ENCODE results near the gene HINFP.

HINFP gene

GRCh38 chr11:119149018-119149785, 27.8 kb downstream of the HINFP start, which contains the start of gene ABCG4:
TSS of gene ABCG4 (plus strand) at chr11:119149052. CDS start at chr11:119149966, 914 bp downstream.
- Histone ChIP-seq H2AFZ (ENCODE audit: low read length) (peak within 1 kb of the TSS; percentile 90), H3K4me3 (ENCODE audit: low read length, poor library complexity, severe bottlenecking) (peak within 1 kb of the TSS; percentile 74), H3K27me3 (ENCODE audit: insufficient read depth, low read length, poor library complexity, severe bottlenecking) (peaks cover 4% of the 10 kb centered on the region), H3K9me3 (ENCODE audit: insufficient read depth, low read depth, low read length) (no peaks in the 10 kb centered on the region), H3K9me2 (replicated peaks; ENCODE audit: low read depth, low read length) (no peaks in the 10 kb centered on the region), H3K79me2 (ENCODE audit: insufficient read depth, low read length) (no peaks in the 10 kb centered on the region), H3K36me3 (ENCODE audit: insufficient read depth, low read length) (no peaks in the 10 kb centered on the region), H3F3A (ENCODE audit: low read depth) (no peaks in the 10 kb centered on the region), H3K4me2 (ENCODE audit: low read depth, low read length, poor library complexity, severe bottlenecking) (peak within 1 kb of the TSS; percentile 88), H3K9ac (ENCODE audit: low read depth, low read length, poor library complexity, severe bottlenecking) (peak within 1 kb of the TSS; percentile 64), H4K20me1 (ENCODE audit: insufficient read depth, low read length, poor library complexity, severe bottlenecking) (no peaks in the 10 kb centered on the region), H3K4me1 (ENCODE audit: insufficient read depth, low read length, poor library complexity, severe bottlenecking) (peaks cover 12% of the 10 kb centered on the region)
- TF ChIP-seq EZH2phosphoT487 (IDR thresholded peaks at IDR 0.05; ENCODE audit: borderline replicate concordance) = no peak
- TF ChIP-seq, protein P1, sequence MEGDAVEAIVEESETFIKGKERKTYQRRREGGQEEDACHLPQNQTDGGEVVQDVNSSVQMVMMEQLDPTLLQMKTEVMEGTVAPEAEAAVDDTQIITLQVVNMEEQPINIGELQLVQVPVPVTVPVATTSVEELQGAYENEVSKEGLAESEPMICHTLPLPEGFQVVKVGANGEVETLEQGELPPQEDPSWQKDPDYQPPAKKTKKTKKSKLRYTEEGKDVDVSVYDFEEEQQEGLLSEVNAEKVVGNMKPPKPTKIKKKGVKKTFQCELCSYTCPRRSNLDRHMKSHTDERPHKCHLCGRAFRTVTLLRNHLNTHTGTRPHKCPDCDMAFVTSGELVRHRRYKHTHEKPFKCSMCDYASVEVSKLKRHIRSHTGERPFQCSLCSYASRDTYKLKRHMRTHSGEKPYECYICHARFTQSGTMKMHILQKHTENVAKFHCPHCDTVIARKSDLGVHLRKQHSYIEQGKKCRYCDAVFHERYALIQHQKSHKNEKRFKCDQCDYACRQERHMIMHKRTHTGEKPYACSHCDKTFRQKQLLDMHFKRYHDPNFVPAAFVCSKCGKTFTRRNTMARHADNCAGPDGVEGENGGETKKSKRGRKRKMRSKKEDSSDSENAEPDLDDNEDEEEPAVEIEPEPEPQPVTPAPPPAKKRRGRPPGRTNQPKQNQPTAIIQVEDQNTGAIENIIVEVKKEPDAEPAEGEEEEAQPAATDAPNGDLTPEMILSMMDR (conservative IDR thresholded peaks at IDR 0.05; ENCODE audit: low read length) = no peak

DNA sequence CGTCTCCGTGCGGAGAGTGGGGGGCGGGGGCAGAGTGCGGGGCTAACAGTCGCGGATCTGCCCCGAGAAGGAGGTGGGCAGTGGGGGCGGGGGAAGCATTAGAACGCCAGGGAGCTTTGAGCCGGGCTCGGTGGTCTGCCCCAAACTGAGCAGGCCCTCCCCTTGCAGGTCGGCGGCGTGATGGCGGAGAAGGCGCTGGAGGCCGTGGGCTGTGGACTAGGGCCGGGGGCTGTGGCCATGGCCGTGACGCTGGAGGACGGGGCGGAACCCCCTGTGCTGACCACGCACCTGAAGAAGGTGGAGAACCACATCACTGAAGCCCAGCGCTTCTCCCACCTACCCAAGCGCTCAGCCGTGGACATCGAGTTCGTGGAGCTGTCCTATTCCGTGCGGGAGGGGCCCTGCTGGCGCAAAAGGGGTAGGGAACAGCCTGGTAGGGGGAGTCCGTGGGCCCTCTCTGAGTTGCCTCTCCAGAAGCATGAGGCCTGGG, 28.5 kb downstream of the HINFP start:
- Histone ChIP-seq H3K4me2 (ENCODE audit: low read depth, low read length, poor library complexity, severe bottlenecking) (no peak overlapping the region), H3K9ac (ENCODE audit: low read depth, low read length, poor library complexity, severe bottlenecking) (no peak overlapping the region), H3K4me1 (ENCODE audit: insufficient read depth, low read length, poor library complexity, severe bottlenecking) (peaks cover 12% of the 10 kb centered on the region), H3K4me3 (ENCODE audit: low read length, poor library complexity, severe bottlenecking) (no peak overlapping the region), H3K36me3 (ENCODE audit: insufficient read depth, low read length) (no peaks in the 10 kb centered on the region), H3F3A (ENCODE audit: low read depth) (no peaks in the 10 kb centered on the region), H2AFZ (ENCODE audit: low read length) (no peak overlapping the region), H3K9me3 (ENCODE audit: insufficient read depth, low read depth, low read length) (no peaks in the 10 kb centered on the region), H3K9me2 (replicated peaks; ENCODE audit: low read depth, low read length) (no peaks in the 10 kb centered on the region), H4K20me1 (ENCODE audit: insufficient read depth, low read length, poor library complexity, severe bottlenecking) (no peaks in the 10 kb centered on the region), H3K79me2 (ENCODE audit: insufficient read depth, low read length) (no peaks in the 10 kb centered on the region), H3K27me3 (ENCODE audit: insufficient read depth, low read length, poor library complexity, severe bottlenecking) (peaks cover 4% of the 10 kb centered on the region)
- TF ChIP-seq, protein P1 (conservative IDR thresholded peaks at IDR 0.05; ENCODE audit: low read length) = no peak
- TF ChIP-seq EZH2phosphoT487 (IDR thresholded peaks at IDR 0.05; ENCODE audit: borderline replicate concordance) = no peak

GRCh38 chr11:119152043-119152442, 30.7 kb downstream of the HINFP start:
- Histone ChIP-seq H3K27me3 (ENCODE audit: insufficient read depth, low read length, poor library complexity, severe bottlenecking) (peaks cover 4% of the 10 kb centered on the region), H3K9me2 (replicated peaks; ENCODE audit: low read depth, low read length) (no peaks in the 10 kb centered on the region), H3K4me1 (ENCODE audit: insufficient read depth, low read length, poor library complexity, severe bottlenecking) (peaks cover 17% of the 10 kb centered on the region), H3F3A (ENCODE audit: low read depth) (no peaks in the 10 kb centered on the region), H3K79me2 (ENCODE audit: insufficient read depth, low read length) (no peaks in the 10 kb centered on the region), H3K9me3 (ENCODE audit: insufficient read depth, low read depth, low read length) (no peaks in the 10 kb centered on the region), H4K20me1 (ENCODE audit: insufficient read depth, low read length, poor library complexity, severe bottlenecking) (no peaks in the 10 kb centered on the region), H3K4me3 (ENCODE audit: low read length, poor library complexity, severe bottlenecking) (no peak overlapping the region), H3K9ac (ENCODE audit: low read depth, low read length, poor library complexity, severe bottlenecking) (no peak overlapping the region), H3K4me2 (ENCODE audit: low read depth, low read length, poor library complexity, severe bottlenecking) (no peak overlapping the region), H3K36me3 (ENCODE audit: insufficient read depth, low read length) (no peaks in the 10 kb centered on the region), H2AFZ (ENCODE audit: low read length) (no peak overlapping the region)
- TF ChIP-seq EZH2phosphoT487 (IDR thresholded peaks at IDR 0.05; ENCODE audit: borderline replicate concordance) = no peak
- TF ChIP-seq, protein P1 (conservative IDR thresholded peaks at IDR 0.05; ENCODE audit: low read length) = no peak
